GM12872 (cell line): ENCODE results near the gene SETD2.

Experiments used
- TF ChIP-seq, protein P1 (sequence below): IDR thresholded peaks from 3 replicates; pipeline ENCODE4 v1.5.1; 2011; ENCODE audit warnings: low read depth, mild to moderate bottlenecking, low read length, moderate library complexity; ENCODE audit not compliant: insufficient read depth

The SETD2 gene

GRCh38 chr3:47082519-47082918 lies 81.4 kb downstream of the SETD2 start:
- TF ChIP-seq, protein P1, sequence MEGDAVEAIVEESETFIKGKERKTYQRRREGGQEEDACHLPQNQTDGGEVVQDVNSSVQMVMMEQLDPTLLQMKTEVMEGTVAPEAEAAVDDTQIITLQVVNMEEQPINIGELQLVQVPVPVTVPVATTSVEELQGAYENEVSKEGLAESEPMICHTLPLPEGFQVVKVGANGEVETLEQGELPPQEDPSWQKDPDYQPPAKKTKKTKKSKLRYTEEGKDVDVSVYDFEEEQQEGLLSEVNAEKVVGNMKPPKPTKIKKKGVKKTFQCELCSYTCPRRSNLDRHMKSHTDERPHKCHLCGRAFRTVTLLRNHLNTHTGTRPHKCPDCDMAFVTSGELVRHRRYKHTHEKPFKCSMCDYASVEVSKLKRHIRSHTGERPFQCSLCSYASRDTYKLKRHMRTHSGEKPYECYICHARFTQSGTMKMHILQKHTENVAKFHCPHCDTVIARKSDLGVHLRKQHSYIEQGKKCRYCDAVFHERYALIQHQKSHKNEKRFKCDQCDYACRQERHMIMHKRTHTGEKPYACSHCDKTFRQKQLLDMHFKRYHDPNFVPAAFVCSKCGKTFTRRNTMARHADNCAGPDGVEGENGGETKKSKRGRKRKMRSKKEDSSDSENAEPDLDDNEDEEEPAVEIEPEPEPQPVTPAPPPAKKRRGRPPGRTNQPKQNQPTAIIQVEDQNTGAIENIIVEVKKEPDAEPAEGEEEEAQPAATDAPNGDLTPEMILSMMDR = no peak

- TF ChIP-seq, protein P1 = no peak
Measured at GRCh38 chr3:47079432-47079831, 84.5 kb downstream of the SETD2 start.

DNA sequence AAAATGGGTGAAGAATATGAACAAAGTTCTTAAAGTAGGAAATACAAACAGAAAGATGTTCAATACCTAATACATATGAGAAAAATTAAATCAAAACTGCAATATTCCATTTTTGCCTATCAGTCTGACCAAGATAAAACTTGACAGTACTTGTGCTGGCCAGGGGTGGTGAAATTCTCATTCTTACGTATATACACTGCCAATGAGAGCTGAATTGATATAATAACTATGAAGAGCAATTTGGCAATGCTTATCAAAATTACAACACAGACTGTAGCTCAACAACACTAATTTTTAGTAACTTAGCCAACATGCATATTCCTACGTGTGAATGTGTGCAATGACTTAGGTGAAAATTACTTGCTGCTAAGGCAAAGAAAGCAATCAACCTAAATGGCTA lies 90.2 kb downstream of the SETD2 start:
- TF ChIP-seq, protein P1 = no peak

DNA sequence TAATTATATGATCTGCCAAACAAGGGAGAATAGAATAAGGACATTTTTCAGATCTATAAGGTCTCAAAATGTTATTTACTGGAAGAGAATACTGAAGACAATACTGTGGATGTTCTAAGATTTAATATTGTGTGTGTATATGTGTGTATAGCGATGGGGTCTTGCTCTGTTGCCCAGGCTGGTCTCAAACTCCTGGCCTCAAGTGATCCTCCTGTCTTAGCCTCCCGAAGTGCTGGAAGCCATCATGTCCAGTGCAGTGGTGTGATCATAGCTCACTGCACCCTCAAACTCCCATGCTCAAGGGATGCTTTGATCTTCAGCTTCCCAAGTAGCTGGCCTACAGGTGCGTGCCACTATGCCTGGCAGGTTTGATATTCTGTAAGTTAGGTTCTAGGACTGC lies 93.1 kb downstream of the SETD2 start:
- TF ChIP-seq, protein P1 = no peak

- TF ChIP-seq, protein P1 = no peak
Measured at GRCh38 chr3:47065681-47066080, 98.2 kb downstream of the SETD2 start.

DNA sequence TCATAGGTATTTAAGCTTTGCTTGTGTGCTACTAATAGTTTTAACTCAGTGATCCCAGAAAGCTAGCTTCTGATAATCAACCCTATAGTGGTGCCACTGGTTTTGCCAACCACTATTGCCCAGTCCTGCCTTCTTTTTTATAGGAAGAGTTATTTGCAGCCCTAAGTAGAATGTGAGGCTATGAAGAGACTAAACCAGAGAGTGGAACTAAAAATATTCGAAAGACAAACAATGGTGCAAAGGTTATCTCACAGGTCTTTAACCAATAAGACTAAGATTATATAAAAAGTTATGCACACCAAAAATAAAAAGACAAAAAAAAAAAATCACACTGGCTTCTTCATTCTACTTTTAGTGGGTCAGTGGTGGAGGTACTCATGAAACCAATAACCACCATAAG lies 98.9 kb downstream of the SETD2 start:
- TF ChIP-seq, protein P1 = no peak

- TF ChIP-seq, protein P1 = no peak
Measured at GRCh38 chr3:47057212-47057671, 106.7 kb downstream of the SETD2 start.

GRCh38 chr3:47056705-47057104 lies 107.2 kb downstream of the SETD2 start:
- TF ChIP-seq, protein P1 = no peak
